ENCODE measurements around the gene KIF13A. TPM values are rescaled to one million over a fixed set of nuclear protein-coding genes. Genes with fewer than 3 reads are reported as not detected.

The KIF13A gene
- total and polyA plus RNA-seq, 10 of the 15 experiments (the other 5 are each of a cell fraction or from before 2014, with no cell fraction given), result 0.02 to 0.26 (median 0.13) TPM; not detected in 2

DNA sequence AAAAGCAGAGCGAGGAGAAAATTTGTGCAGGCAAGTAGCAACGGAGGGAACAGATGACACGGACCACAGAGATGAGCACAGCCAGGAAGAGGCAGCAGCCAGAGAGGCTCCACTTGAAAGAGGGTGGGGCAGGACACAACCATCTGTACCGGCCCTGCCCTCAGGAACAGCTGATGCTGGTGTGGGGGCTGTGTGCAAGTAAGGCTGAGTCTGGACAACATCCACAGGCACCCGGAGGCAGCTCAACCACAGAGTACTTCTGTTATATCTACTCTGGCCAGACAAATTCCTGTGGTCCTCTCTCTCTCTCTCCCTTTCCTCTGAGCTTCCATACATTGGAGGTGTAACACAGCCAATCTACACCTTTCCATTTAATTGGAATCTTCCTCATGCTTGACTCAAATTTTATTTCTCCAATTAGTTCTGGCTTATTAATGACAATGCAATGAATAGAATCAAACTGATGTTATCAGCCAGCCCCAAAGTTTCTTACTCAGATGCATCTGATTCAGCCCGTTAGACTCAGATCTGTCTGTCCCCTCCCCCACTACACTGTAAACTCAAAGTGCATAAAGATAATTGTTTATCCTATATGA, 24.9 kb downstream of the KIF13A start (continued):
- TF ChIP-seq, protein P1, sequence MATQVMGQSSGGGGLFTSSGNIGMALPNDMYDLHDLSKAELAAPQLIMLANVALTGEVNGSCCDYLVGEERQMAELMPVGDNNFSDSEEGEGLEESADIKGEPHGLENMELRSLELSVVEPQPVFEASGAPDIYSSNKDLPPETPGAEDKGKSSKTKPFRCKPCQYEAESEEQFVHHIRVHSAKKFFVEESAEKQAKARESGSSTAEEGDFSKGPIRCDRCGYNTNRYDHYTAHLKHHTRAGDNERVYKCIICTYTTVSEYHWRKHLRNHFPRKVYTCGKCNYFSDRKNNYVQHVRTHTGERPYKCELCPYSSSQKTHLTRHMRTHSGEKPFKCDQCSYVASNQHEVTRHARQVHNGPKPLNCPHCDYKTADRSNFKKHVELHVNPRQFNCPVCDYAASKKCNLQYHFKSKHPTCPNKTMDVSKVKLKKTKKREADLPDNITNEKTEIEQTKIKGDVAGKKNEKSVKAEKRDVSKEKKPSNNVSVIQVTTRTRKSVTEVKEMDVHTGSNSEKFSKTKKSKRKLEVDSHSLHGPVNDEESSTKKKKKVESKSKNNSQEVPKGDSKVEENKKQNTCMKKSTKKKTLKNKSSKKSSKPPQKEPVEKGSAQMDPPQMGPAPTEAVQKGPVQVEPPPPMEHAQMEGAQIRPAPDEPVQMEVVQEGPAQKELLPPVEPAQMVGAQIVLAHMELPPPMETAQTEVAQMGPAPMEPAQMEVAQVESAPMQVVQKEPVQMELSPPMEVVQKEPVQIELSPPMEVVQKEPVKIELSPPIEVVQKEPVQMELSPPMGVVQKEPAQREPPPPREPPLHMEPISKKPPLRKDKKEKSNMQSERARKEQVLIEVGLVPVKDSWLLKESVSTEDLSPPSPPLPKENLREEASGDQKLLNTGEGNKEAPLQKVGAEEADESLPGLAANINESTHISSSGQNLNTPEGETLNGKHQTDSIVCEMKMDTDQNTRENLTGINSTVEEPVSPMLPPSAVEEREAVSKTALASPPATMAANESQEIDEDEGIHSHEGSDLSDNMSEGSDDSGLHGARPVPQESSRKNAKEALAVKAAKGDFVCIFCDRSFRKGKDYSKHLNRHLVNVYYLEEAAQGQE (IDR thresholded peaks at IDR 0.05; ENCODE audit: low read depth, low read length), result no peak
- no peak for TF ChIP-seq SP1 (IDR thresholded peaks at IDR 0.05; ENCODE audit: low read depth, low read length)
- TF ChIP-seq, protein P2, sequence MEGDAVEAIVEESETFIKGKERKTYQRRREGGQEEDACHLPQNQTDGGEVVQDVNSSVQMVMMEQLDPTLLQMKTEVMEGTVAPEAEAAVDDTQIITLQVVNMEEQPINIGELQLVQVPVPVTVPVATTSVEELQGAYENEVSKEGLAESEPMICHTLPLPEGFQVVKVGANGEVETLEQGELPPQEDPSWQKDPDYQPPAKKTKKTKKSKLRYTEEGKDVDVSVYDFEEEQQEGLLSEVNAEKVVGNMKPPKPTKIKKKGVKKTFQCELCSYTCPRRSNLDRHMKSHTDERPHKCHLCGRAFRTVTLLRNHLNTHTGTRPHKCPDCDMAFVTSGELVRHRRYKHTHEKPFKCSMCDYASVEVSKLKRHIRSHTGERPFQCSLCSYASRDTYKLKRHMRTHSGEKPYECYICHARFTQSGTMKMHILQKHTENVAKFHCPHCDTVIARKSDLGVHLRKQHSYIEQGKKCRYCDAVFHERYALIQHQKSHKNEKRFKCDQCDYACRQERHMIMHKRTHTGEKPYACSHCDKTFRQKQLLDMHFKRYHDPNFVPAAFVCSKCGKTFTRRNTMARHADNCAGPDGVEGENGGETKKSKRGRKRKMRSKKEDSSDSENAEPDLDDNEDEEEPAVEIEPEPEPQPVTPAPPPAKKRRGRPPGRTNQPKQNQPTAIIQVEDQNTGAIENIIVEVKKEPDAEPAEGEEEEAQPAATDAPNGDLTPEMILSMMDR (IDR thresholded peaks at IDR 0.05 in 2 of 3, conservative IDR thresholded peaks at IDR 0.05 in 1 of 3; ENCODE audit: control insufficient read depth in 2 of 3, extremely low read depth in 1 of 3, insufficient read depth in 1 of 3, low read depth in 3 of 3, low read length in 3 of 3), result no peak
- TF ChIP-seq NR2F1 (conservative IDR thresholded peaks at IDR 0.05), result no peak
- no peak for TF ChIP-seq ESRRA (IDR thresholded peaks at IDR 0.05; ENCODE audit: low read length)
- TF ChIP-seq, protein P3, sequence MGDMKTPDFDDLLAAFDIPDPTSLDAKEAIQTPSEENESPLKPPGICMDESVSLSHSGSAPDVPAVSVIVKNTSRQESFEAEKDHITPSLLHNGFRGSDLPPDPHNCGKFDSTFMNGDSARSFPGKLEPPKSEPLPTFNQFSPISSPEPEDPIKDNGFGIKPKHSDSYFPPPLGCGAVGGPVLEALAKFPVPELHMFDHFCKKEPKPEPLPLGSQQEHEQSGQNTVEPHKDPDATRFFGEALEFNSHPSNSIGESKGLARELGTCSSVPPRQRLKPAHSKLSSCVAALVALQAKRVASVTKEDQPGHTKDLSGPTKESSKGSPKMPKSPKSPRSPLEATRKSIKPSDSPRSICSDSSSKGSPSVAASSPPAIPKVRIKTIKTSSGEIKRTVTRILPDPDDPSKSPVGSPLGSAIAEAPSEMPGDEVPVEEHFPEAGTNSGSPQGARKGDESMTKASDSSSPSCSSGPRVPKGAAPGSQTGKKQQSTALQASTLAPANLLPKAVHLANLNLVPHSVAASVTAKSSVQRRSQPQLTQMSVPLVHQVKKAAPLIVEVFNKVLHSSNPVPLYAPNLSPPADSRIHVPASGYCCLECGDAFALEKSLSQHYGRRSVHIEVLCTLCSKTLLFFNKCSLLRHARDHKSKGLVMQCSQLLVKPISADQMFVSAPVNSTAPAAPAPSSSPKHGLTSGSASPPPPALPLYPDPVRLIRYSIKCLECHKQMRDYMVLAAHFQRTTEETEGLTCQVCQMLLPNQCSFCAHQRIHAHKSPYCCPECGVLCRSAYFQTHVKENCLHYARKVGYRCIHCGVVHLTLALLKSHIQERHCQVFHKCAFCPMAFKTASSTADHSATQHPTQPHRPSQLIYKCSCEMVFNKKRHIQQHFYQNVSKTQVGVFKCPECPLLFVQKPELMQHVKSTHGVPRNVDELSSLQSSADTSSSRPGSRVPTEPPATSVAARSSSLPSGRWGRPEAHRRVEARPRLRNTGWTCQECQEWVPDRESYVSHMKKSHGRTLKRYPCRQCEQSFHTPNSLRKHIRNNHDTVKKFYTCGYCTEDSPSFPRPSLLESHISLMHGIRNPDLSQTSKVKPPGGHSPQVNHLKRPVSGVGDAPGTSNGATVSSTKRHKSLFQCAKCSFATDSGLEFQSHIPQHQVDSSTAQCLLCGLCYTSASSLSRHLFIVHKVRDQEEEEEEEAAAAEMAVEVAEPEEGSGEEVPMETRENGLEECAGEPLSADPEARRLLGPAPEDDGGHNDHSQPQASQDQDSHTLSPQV (IDR thresholded peaks at IDR 0.05), result no peak
- no peak for TF ChIP-seq BCL11A (IDR thresholded peaks at IDR 0.05; ENCODE audit: low read depth, low read length)
- TF ChIP-seq BRCA1 (IDR thresholded peaks at IDR 0.05; ENCODE audit: low read depth, low read length), result no peak

Measured in GM12878 (cell line).